ENCODE results near the gene TEX11. TPM values are rescaled to one million over a fixed set of nuclear protein-coding genes. Genes with fewer than 3 reads are reported as not detected.

TEX11 gene
- total RNA-seq, result under 1 TPM in 1 of 2 donors, not detected in 1; 0.75 TPM
- 0.11 TPM for polyA plus RNA-seq (2013, experiment 1 of 2)
- polyA plus RNA-seq (2013, experiment 2 of 2), result 0.17 TPM
- long read RNA-seq, experiment 1, result 0 reads
- long read RNA-seq, experiment 2, partial matches to known transcripts, result 0 of 1 reads
- long read RNA-seq, experiment 2, other reads (novel, unspliced or antisense), result 1 of 1 reads
- long read RNA-seq, experiment 3, partial matches to known transcripts, result 0 of 1 reads
- long read RNA-seq, experiment 3, other reads (novel, unspliced or antisense), result 1 of 1 reads
- long read RNA-seq, experiment 4, partial matches to known transcripts, result 0 of 1 reads
- long read RNA-seq, experiment 4, other reads (novel, unspliced or antisense), result 1 of 1 reads

DNA sequence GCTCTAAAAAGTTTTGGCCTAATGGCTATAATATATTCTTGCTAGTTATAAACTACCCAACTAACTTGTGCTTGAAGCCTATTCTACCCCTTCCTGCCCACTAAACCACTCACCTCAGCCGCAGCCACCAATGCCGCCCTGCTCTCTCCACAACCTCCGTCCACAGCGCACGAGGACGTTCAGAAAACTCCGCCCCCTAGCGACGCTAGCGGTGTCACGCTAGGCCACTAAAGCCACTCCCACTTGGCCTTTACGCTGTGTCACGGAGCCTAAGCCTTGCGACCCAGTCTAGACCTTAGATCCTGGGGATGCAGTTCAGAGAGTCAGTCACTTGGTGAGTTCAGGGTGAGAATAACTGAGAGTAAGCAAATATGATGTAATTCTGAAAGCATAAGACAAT lies at the start of gene TEX11:
Gene TEX11, minus strand, starts transcription at position 171 of the 400 bp plus-strand sequence. CDS start 922 bp downstream, outside the sequence.
- no peaks in the 10 kb centered on the region for H3K9me3 ChIP-seq (ENCODE audit: control insufficient read depth, low read length)
- H3K4me3 ChIP-seq (ENCODE audit: low read length), result no peak within 1 kb of the TSS
- TF ChIP-seq, protein P1, sequence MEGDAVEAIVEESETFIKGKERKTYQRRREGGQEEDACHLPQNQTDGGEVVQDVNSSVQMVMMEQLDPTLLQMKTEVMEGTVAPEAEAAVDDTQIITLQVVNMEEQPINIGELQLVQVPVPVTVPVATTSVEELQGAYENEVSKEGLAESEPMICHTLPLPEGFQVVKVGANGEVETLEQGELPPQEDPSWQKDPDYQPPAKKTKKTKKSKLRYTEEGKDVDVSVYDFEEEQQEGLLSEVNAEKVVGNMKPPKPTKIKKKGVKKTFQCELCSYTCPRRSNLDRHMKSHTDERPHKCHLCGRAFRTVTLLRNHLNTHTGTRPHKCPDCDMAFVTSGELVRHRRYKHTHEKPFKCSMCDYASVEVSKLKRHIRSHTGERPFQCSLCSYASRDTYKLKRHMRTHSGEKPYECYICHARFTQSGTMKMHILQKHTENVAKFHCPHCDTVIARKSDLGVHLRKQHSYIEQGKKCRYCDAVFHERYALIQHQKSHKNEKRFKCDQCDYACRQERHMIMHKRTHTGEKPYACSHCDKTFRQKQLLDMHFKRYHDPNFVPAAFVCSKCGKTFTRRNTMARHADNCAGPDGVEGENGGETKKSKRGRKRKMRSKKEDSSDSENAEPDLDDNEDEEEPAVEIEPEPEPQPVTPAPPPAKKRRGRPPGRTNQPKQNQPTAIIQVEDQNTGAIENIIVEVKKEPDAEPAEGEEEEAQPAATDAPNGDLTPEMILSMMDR (conservative IDR thresholded peaks at IDR 0.05), result peak; percentile 36
- peak; percentile 73 for DNase-seq
- Mint-ChIP-seq H3K9me3 (peaks cover 46% of the 10 kb centered on the region), H3K4me3 (no peak within 1 kb of the TSS), H3K27ac (no peak within 1 kb of the TSS), H3K27me3 (ENCODE audit: insufficient read depth) (no peaks in the 10 kb centered on the region), H3K4me1 (no peaks in the 10 kb centered on the region), H3K36me3 (ENCODE audit: low read depth) (no peaks in the 10 kb centered on the region)
- no peak within 1 kb of the TSS for H3K9ac ChIP-seq (ENCODE audit: extremely low read depth, low read length, poor library complexity, severe bottlenecking)
- no peaks in the 10 kb centered on the region for H3K36me3 ChIP-seq (ENCODE audit: control insufficient read depth, insufficient read depth, low read length)
- H3K4me1 ChIP-seq (ENCODE audit: control insufficient read depth, insufficient read depth, low read length), result no peaks in the 10 kb centered on the region
- H3K27me3 ChIP-seq (ENCODE audit: control insufficient read depth, insufficient read depth, low read length, poor library complexity, severe bottlenecking), result no peaks in the 10 kb centered on the region
- no peak within 1 kb of the TSS for H3K27ac ChIP-seq (ENCODE audit: low read depth, low read length)
- 88% methylated on average over 14 of the region's 14 CpGs; no CpG with 5 or more reads in 1 of the 2 experiments for WGBS, 2 experiments (ENCODE audit: insufficient coverage in 1 of 2, insufficient read length in 1 of 2)

DNA sequence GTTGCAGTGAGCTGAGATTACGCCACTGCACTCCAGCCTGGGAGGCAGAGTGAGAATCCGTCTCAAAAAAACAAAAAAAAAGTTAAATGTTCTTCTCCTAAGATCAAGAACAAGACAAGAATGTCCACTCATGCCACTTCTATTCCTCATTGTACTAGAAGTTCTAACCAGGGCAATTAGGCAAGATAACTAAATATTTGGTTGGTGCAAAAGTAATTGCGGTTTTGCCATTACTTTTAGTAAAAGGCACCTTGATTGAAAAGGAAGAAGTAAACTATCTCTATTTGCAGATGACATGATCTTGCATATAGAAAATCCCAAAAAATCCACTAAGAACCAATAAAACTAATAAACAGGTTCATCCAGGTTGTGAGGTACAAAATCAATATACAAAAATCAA lies 46.4 kb upstream of the TEX11 start:
- H3K4me1 ChIP-seq (ENCODE audit: control insufficient read depth, insufficient read depth, low read length), result no peaks in the 10 kb centered on the region
- Mint-ChIP-seq H3K27me3 (ENCODE audit: insufficient read depth) (no peaks in the 10 kb centered on the region), H3K4me3 (no peak overlapping the region), H3K36me3 (ENCODE audit: low read depth) (no peaks in the 10 kb centered on the region), H3K4me1 (no peaks in the 10 kb centered on the region), H3K27ac (no peak overlapping the region), H3K9me3 (peaks cover 42% of the 10 kb centered on the region)
- no peak overlapping the region for H3K9ac ChIP-seq (ENCODE audit: extremely low read depth, low read length, poor library complexity, severe bottlenecking)
- no peaks in the 10 kb centered on the region for H3K9me3 ChIP-seq (ENCODE audit: control insufficient read depth, low read length)
- H3K27ac ChIP-seq (ENCODE audit: low read depth, low read length), result no peak overlapping the region
- no peak for DNase-seq
- H3K27me3 ChIP-seq (ENCODE audit: control insufficient read depth, insufficient read depth, low read length, poor library complexity, severe bottlenecking), result no peaks in the 10 kb centered on the region
- no peak overlapping the region for H3K4me3 ChIP-seq (ENCODE audit: low read length)
- H3K36me3 ChIP-seq (ENCODE audit: control insufficient read depth, insufficient read depth, low read length), result no peaks in the 10 kb centered on the region
- 92% methylated on average over 3 of the region's 3 CpGs; no CpG with 5 or more reads in 1 of the 2 experiments for WGBS, 2 experiments (ENCODE audit: insufficient coverage in 1 of 2, insufficient read length in 1 of 2)
- TF ChIP-seq, protein P1 (conservative IDR thresholded peaks at IDR 0.05), result no peak

DNA sequence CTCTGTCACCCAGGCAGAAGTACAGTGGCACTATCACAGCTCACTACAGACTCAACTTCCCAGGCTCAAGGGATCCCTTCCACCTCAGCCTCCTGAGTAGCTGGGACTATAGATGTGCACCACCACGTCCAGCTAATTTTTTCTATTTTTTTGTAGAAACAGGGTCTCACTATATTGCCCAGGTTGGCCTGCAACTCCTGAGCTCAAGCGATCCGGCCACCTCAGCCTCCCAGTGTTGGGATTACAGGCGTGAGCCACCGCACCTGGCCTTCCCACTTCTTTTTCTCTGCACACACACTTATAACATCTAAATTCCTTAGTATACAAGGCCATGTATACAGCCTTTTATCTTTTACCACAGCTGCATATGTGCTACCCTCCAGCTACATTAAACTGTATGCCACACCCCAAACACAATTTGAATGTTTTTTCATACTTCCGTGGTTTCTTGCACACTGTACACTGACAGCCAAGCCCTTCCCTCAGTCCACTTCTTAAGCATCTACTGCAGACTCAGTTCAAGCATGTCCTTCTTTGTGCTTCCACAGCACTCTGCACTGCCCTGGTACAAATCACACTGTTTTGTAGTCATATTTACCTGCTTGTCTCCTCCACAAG lies 15.9 kb upstream of the TEX11 start:
- Mint-ChIP-seq H3K27me3 (ENCODE audit: insufficient read depth) (no peaks in the 10 kb centered on the region), H3K4me1 (peaks cover 20% of the 10 kb centered on the region), H3K4me3 (no peak overlapping the region), H3K9me3 (peaks cover 54% of the 10 kb centered on the region), H3K36me3 (ENCODE audit: low read depth) (peaks cover 33% of the 10 kb centered on the region), H3K27ac (no peak overlapping the region)
- Histone ChIP-seq H3K36me3 (ENCODE audit: control insufficient read depth, insufficient read depth, low read length) (peaks cover 19% of the 10 kb centered on the region), H3K4me3 (ENCODE audit: low read length) (no peak overlapping the region), H3K27ac (ENCODE audit: low read depth, low read length) (no peak overlapping the region), H3K27me3 (ENCODE audit: control insufficient read depth, insufficient read depth, low read length, poor library complexity, severe bottlenecking) (no peaks in the 10 kb centered on the region), H3K4me1 (ENCODE audit: control insufficient read depth, insufficient read depth, low read length) (peaks cover 2% of the 10 kb centered on the region), H3K9me3 (ENCODE audit: control insufficient read depth, low read length) (no peaks in the 10 kb centered on the region), H3K9ac (ENCODE audit: extremely low read depth, low read length, poor library complexity, severe bottlenecking) (no peak overlapping the region)
- 97 to 100% methylated on average over 1 to 6 of the region's 6 CpGs for WGBS, 2 experiments (ENCODE audit: insufficient coverage in 1 of 2, insufficient read length in 1 of 2)
- TF ChIP-seq, protein P1 (conservative IDR thresholded peaks at IDR 0.05), result no peak
- DNase-seq, result no peak

All from endodermal cell (in vitro differentiated cells).